ENCODE results near the gene TRAF3. TPM values are rescaled to one million over a fixed set of nuclear protein-coding genes. Genes with fewer than 3 reads are reported as not detected.
"Not testable (repeated sequence)": the region's sequence is repeated elsewhere in the genome, so short reads cannot be mapped to it uniquely, and the experiment has no call there.

The TRAF3 gene
- total and polyA plus RNA-seq, 5 donors, result 3.9 to 15.4 (median 11.4) TPM

- ATAC-seq, result no peak
- intact Hi-C loops (cut with DNase I), result no loop called here
- Histone ChIP-seq H3K4me3 (ENCODE audit: low read length) (no peak overlapping the region), H3K4me1 (ENCODE audit: control insufficient read depth, insufficient read depth, low read length) (no peaks in the 10 kb centered on the region), H3K27ac (ENCODE audit: low read length) (no peak overlapping the region), H3K27me3 (ENCODE audit: control insufficient read depth, insufficient read depth) (no peaks in the 10 kb centered on the region), H3K9me3 (ENCODE audit: control insufficient read depth, low read length) (no peaks in the 10 kb centered on the region)
- no peak for DNase-seq
- WGBS, result 98% methylated on average over 1 of the region's 1 CpG
Measured at GRCh38 chr14:102859911-102860310, 82.7 kb downstream of the TRAF3 start.

- no peaks in the 10 kb centered on the region for H3K9me3 ChIP-seq (ENCODE audit: control insufficient read depth, low read length)
- H3K27me3 ChIP-seq (ENCODE audit: control insufficient read depth, insufficient read depth), result no peaks in the 10 kb centered on the region
- H3K27ac ChIP-seq (ENCODE audit: low read length), result no peak overlapping the region
- ATAC-seq (no peak), DNase-seq (no peak)
- H3K4me1 ChIP-seq (ENCODE audit: control insufficient read depth, insufficient read depth, low read length), result no peaks in the 10 kb centered on the region
- 93% methylated on average over 3 of the region's 3 CpGs for WGBS
- intact Hi-C loops (cut with DNase I), result no loop called here
- H3K4me3 ChIP-seq (ENCODE audit: low read length), result no peak overlapping the region
Measured at GRCh38 chr14:102862154-102862773, 85.0 kb downstream of the TRAF3 start.

- H3K27me3 ChIP-seq (ENCODE audit: control insufficient read depth, insufficient read depth), result no peaks in the 10 kb centered on the region
- no peaks in the 10 kb centered on the region for H3K4me1 ChIP-seq (ENCODE audit: control insufficient read depth, insufficient read depth, low read length)
- intact Hi-C loops (cut with DNase I), result no loop called here
- no peaks in the 10 kb centered on the region for H3K9me3 ChIP-seq (ENCODE audit: control insufficient read depth, low read length)
- WGBS, result 83% methylated on average over 3 of the region's 3 CpGs
- H3K4me3 ChIP-seq (ENCODE audit: low read length), result no peak overlapping the region
- ATAC-seq (no peak), DNase-seq (no peak)
- H3K27ac ChIP-seq (ENCODE audit: low read length), result no peak overlapping the region
Measured at GRCh38 chr14:102863381-102863780, 86.1 kb downstream of the TRAF3 start.

- WGBS, result 96% methylated on average over 4 of the region's 4 CpGs
- DNase-seq, result not testable (repeated sequence)
Measured at GRCh38 chr14:102865916-102866315, 88.7 kb downstream of the TRAF3 start.

GRCh38 chr14:102866982-102867761, 89.9 kb downstream of the TRAF3 start:
- H3K27me3 ChIP-seq (ENCODE audit: control insufficient read depth, insufficient read depth), result no peaks in the 10 kb centered on the region
- H3K27ac ChIP-seq (ENCODE audit: low read length), result no peak overlapping the region
- no peaks in the 10 kb centered on the region for H3K9me3 ChIP-seq (ENCODE audit: control insufficient read depth, low read length)
- DNase-seq, result no peak
- 90% methylated on average over 9 of the region's 9 CpGs for WGBS
- no peaks in the 10 kb centered on the region for H3K4me1 ChIP-seq (ENCODE audit: control insufficient read depth, insufficient read depth, low read length)
- intact Hi-C loops (cut with DNase I), result no loop called here
- no peak overlapping the region for H3K4me3 ChIP-seq (ENCODE audit: low read length)
- ATAC-seq, result peak in 1 of 2 donors; percentile 29

More at GRCh38 chr14:102865916-102866315, 88.7 kb downstream of the TRAF3 start:
- H3K27ac ChIP-seq (ENCODE audit: low read length); intact Hi-C loops (cut with DNase I); H3K4me1 ChIP-seq (ENCODE audit: control insufficient read depth, insufficient read depth, low read length); H3K9me3 ChIP-seq (ENCODE audit: control insufficient read depth, low read length); H3K4me3 ChIP-seq (ENCODE audit: low read length); H3K27me3 ChIP-seq (ENCODE audit: control insufficient read depth, insufficient read depth); ATAC-seq: not testable (repeated sequence)

GRCh38 chr14:102867826-102868580, 90.8 kb downstream of the TRAF3 start:
- 90% methylated on average over 15 of the region's 15 CpGs for WGBS
- no peaks in the 10 kb centered on the region for H3K9me3 ChIP-seq (ENCODE audit: control insufficient read depth, low read length)
- no peaks in the 10 kb centered on the region for H3K27me3 ChIP-seq (ENCODE audit: control insufficient read depth, insufficient read depth)
- DNase-seq (no peak), ATAC-seq (no peak)
- intact Hi-C loops (cut with DNase I), result no loop called here
- H3K27ac ChIP-seq (ENCODE audit: low read length), result no peak overlapping the region
- H3K4me3 ChIP-seq (ENCODE audit: low read length), result no peak overlapping the region
- H3K4me1 ChIP-seq (ENCODE audit: control insufficient read depth, insufficient read depth, low read length), result no peaks in the 10 kb centered on the region

- Histone ChIP-seq H3K27ac (ENCODE audit: low read length) (no peak overlapping the region), H3K4me3 (ENCODE audit: low read length) (no peak overlapping the region), H3K27me3 (ENCODE audit: control insufficient read depth, insufficient read depth) (no peaks in the 10 kb centered on the region), H3K9me3 (ENCODE audit: control insufficient read depth, low read length) (no peaks in the 10 kb centered on the region), H3K4me1 (ENCODE audit: control insufficient read depth, insufficient read depth, low read length) (no peaks in the 10 kb centered on the region)
- DNase-seq (no peak), ATAC-seq (no peak)
- intact Hi-C loops (cut with DNase I), result no loop called here
- 96% methylated on average over 8 of the region's 8 CpGs for WGBS
Measured at GRCh38 chr14:102868956-102869547, 91.8 kb downstream of the TRAF3 start.

- Histone ChIP-seq H3K27ac (ENCODE audit: low read length) (no peak overlapping the region), H3K4me1 (ENCODE audit: control insufficient read depth, insufficient read depth, low read length) (no peaks in the 10 kb centered on the region), H3K9me3 (ENCODE audit: control insufficient read depth, low read length) (no peaks in the 10 kb centered on the region), H3K27me3 (ENCODE audit: control insufficient read depth, insufficient read depth) (no peaks in the 10 kb centered on the region), H3K4me3 (ENCODE audit: low read length) (no peak overlapping the region)
- intact Hi-C loops (cut with DNase I), result no loop called here
- no peak for DNase-seq
- 96% methylated on average over 21 of the region's 21 CpGs for WGBS
- no peak for ATAC-seq
Measured at GRCh38 chr14:102870246-102870645, 93.0 kb downstream of the TRAF3 start.

GRCh38 chr14:102870994-102871831, 94.0 kb downstream of the TRAF3 start:
- no peaks in the 10 kb centered on the region for H3K27me3 ChIP-seq (ENCODE audit: control insufficient read depth, insufficient read depth)
- intact Hi-C loops (cut with DNase I), result no loop called here
- no peaks in the 10 kb centered on the region for H3K9me3 ChIP-seq (ENCODE audit: control insufficient read depth, low read length)
- DNase-seq, result peak in 2 of 3 donors; percentile 68 to 72
- peak; percentile 41 to 69 for ATAC-seq
- H3K4me1 ChIP-seq (ENCODE audit: control insufficient read depth, insufficient read depth, low read length), result no peaks in the 10 kb centered on the region
- H3K4me3 ChIP-seq (ENCODE audit: low read length), result no peak overlapping the region
- H3K27ac ChIP-seq (ENCODE audit: low read length), result no peak overlapping the region
- 74% methylated on average over 10 of the region's 10 CpGs for WGBS

GRCh38 chr14:102872020-102872419, 94.8 kb downstream of the TRAF3 start:
- intact Hi-C loops (cut with DNase I), result no loop called here
- H3K9me3 ChIP-seq (ENCODE audit: control insufficient read depth, low read length), result no peaks in the 10 kb centered on the region
- H3K4me3 ChIP-seq (ENCODE audit: low read length), result no peak overlapping the region
- ATAC-seq (peak in 1 of 2 donors; percentile 49), DNase-seq (no peak)
- H3K27me3 ChIP-seq (ENCODE audit: control insufficient read depth, insufficient read depth), result no peaks in the 10 kb centered on the region
- no peak overlapping the region for H3K27ac ChIP-seq (ENCODE audit: low read length)
- 81% methylated on average over 5 of the region's 5 CpGs for WGBS
- H3K4me1 ChIP-seq (ENCODE audit: control insufficient read depth, insufficient read depth, low read length), result no peaks in the 10 kb centered on the region

Data from right cardiac atrium (tissue), 5 donors.